Mesothelial cell of epicardium (in vitro differentiated cells): Measurements from ENCODE around the gene ENC1. TPM values are rescaled to one million over a fixed set of nuclear protein-coding genes. Genes with fewer than 3 reads are reported as not detected.

Source experiments
- DNase-seq, 2 experiments: peaks; one replicate each; pipeline ENCODE4 v3.0.0; 2021; ENCODE audit warnings: low spot score in 2 of 2; ENCODE audit not compliant: unreplicated experiment in 2 of 2
- H3K27ac Mint-ChIP-seq: 2 replicates; pipeline ENCODE4 v1.8.0; 2021; ENCODE audit warnings: mixed read lengths
- H3K27me3 Mint-ChIP-seq: 2 replicates; pipeline ENCODE4 v1.8.0; 2021; ENCODE audit warnings: low read depth, mixed read lengths
- H3K36me3 Mint-ChIP-seq: 2 replicates; pipeline ENCODE4 v1.8.0; 2021; ENCODE audit warnings: mixed read lengths
- H3K4me1 Mint-ChIP-seq: 2 replicates; pipeline ENCODE4 v1.8.0; 2021; ENCODE audit warnings: mixed read lengths
- H3K4me3 Mint-ChIP-seq: 2 replicates; pipeline ENCODE4 v1.8.0; 2021; ENCODE audit warnings: mild to moderate bottlenecking, moderate library complexity, mixed read lengths
- H3K9me3 Mint-ChIP-seq: 2 replicates; pipeline ENCODE4 v1.8.0; 2021; ENCODE audit warnings: mixed read lengths
- CTCF ChIP-seq: fragments of 200-600 bp; sonication (generic); IDR thresholded peaks from one replicate; pipeline ENCODE4 v1.5.0; 2021; ENCODE audit warnings: antibody characterized with exemption; ENCODE audit not compliant: unreplicated experiment
- total RNA-seq: library from RNA; stranded (reverse); gene quantifications from 3 replicates; pipeline ENCODE4 v1.2.1, GENCODE V29; 2021

The ENC1 gene
- total RNA-seq, 1 donor from 2014 or later, result 129 TPM

- Mint-ChIP-seq H3K4me1 (peaks cover 64% of the 10 kb centered on the region), H3K9me3 (no peaks in the 10 kb centered on the region), H3K27me3 (no peaks in the 10 kb centered on the region), H3K4me3 (no peak overlapping the region), H3K27ac (no peak overlapping the region), H3K36me3 (peaks cover 48% of the 10 kb centered on the region)
- TF ChIP-seq CTCF, result no peak
- no peak for DNase-seq
Observed at GRCh38 chr5:74633695-74634094, 6.8 kb downstream of the ENC1 start.

GRCh38 chr5:74632947-74633356, 7.6 kb downstream of the ENC1 start:
- no peak for TF ChIP-seq CTCF
- no peaks in the 10 kb centered on the region for H3K9me3 Mint-ChIP-seq
- no peaks in the 10 kb centered on the region for H3K27me3 Mint-ChIP-seq
- H3K36me3 Mint-ChIP-seq, result peaks cover 54% of the 10 kb centered on the region
- no peak overlapping the region for H3K27ac Mint-ChIP-seq
- peaks cover 56% of the 10 kb centered on the region for H3K4me1 Mint-ChIP-seq
- H3K4me3 Mint-ChIP-seq, result no peak overlapping the region
- no peak for DNase-seq

- Mint-ChIP-seq H3K27ac (peak overlapping the region; percentile 65), H3K4me3 (no peak overlapping the region), H3K27me3 (no peaks in the 10 kb centered on the region), H3K9me3 (no peaks in the 10 kb centered on the region), H3K4me1 (peaks cover 42% of the 10 kb centered on the region), H3K36me3 (peaks cover 57% of the 10 kb centered on the region)
- DNase-seq, result no peak
- TF ChIP-seq CTCF, result no peak
Observed at GRCh38 chr5:74631081-74631953, 9.2 kb downstream of the ENC1 start.

- H3K27me3 Mint-ChIP-seq, result no peaks in the 10 kb centered on the region
- no peak for TF ChIP-seq CTCF
- peaks cover 52% of the 10 kb centered on the region for H3K36me3 Mint-ChIP-seq
- no peak overlapping the region for H3K27ac Mint-ChIP-seq
- no peak for DNase-seq
- no peak overlapping the region for H3K4me3 Mint-ChIP-seq
- H3K4me1 Mint-ChIP-seq, result peaks cover 43% of the 10 kb centered on the region
- no peaks in the 10 kb centered on the region for H3K9me3 Mint-ChIP-seq
Observed at GRCh38 chr5:74630453-74631066, 10.0 kb downstream of the ENC1 start.

GRCh38 chr5:74629326-74629725, 11.2 kb downstream of the ENC1 start:
- peaks cover 41% of the 10 kb centered on the region for H3K36me3 Mint-ChIP-seq
- DNase-seq, result no peak
- no peaks in the 10 kb centered on the region for H3K9me3 Mint-ChIP-seq
- peaks cover 41% of the 10 kb centered on the region for H3K4me1 Mint-ChIP-seq
- TF ChIP-seq CTCF, result no peak
- H3K27me3 Mint-ChIP-seq, result no peaks in the 10 kb centered on the region
- peak overlapping the region; percentile 30 for H3K27ac Mint-ChIP-seq
- H3K4me3 Mint-ChIP-seq, result no peak overlapping the region
